Right lobe of liver (tissue), 6 donors: ENCODE measurements around the gene FADD. TPM values are rescaled to one million over a fixed set of nuclear protein-coding genes. Genes with fewer than 3 reads are reported as not detected.

Experiments
- ATAC-seq, 4 donors: fragments of 200-7000 bp; cut with Tn5 transposase; one replicate each; pipeline ENCODE4 v1.9.1; 2020; ENCODE audit warnings: mild to moderate bottlenecking in 4 of 4, moderate library complexity in 4 of 4
- DNase-seq, 3 donors: peaks; one replicate each; pipeline ENCODE4 v3.0.0-alpha.2; 2020
- H3K27ac ChIP-seq, 3 donors: fragments of 200-600 bp; one replicate each; pipeline ENCODE4 v1.8.0; 2022
- H3K27me3 ChIP-seq, 2 donors: fragments of 200-600 bp; one replicate each; pipeline ENCODE4 v1.8.0; 2022
- H3K36me3 ChIP-seq, 4 donors: fragments of 200-600 bp; sonication (generic) in 1 of 4; one replicate each; pipeline versions ENCODE4 v1.5.1 to v1.8.0; 2017 to 2022; ENCODE audit warnings: control low read depth in 1 of 4
- H3K4me1 ChIP-seq, 4 donors: fragments of 200-600 bp; sonication (generic) in 1 of 4; one replicate each; pipeline versions ENCODE4 v1.5.1 to v1.8.0; 2017 to 2022; ENCODE audit warnings: control low read depth in 1 of 4
- H3K4me3 ChIP-seq, 3 donors: fragments of 200-600 bp; one replicate each; pipeline ENCODE4 v1.8.0; 2022
- H3K9me3 ChIP-seq, 4 donors: fragments of 200-600 bp; sonication (generic) in 1 of 4; one replicate each; pipeline versions ENCODE4 v1.5.1 to v1.8.0; 2017 to 2022; ENCODE audit warnings: control low read depth in 1 of 4
- POLR2A ChIP-seq: fragments of 450-650 bp; IDR thresholded peaks from one replicate; pipeline ENCODE4 v1.6.1; 2017; ENCODE audit warnings: antibody characterized with exemption, mild to moderate bottlenecking
- WGBS: methylation state at CpG from one replicate; pipeline ENCODE4 v1.1.6; 2018; ENCODE audit warnings: low coverage, low lambda C conversion rate; ENCODE audit not compliant: insufficient coverage; ENCODE audit errors: missing lambda C conversion rate; 5-methylcytosine and 5-hydroxymethylcytosine counted together
- intact Hi-C, 2 donors: fragments of 100-400 bp; cut with DNase I; formaldehyde crosslinking; loops; one replicate each; pipeline versions ENCODE4 v1.11.2 to v1.14.1; 2022
- long read RNA-seq: library from polyadenylated mRNA; unstranded; transcript quantifications from one replicate; pipeline ENCODE4 v2.0.0, GENCODE V29; 2019
- total RNA-seq, 6 experiments: library from RNA; depleted of rRNA in 2 of 6; stranded (reverse); fragments of >200 nt in 2 of 6; fragmentation: NEBNext Ultra II Directional in 3 of 6; extraction: Animal tissue kit (Norgen Biotek cat#: 25700) in 3 of 6; gene quantifications; one replicate each; pipeline versions ENCODE4 v1.1.0 to v1.2.4, GENCODE V29; 2016 to 2023
- TF ChIP-seq, protein P1 (sequence below), 4 donors: fragments of 200-600 bp in 3 of 4; fragments of 450-650 bp in 1 of 4; IDR thresholded peaks; one replicate each; pipeline versions ENCODE4 v1.5.1 to v1.8.0; 2016 to 2022; ENCODE audit warnings: antibody characterized with exemption in 4 of 4, mild to moderate bottlenecking in 2 of 4
- donor health status: DM: no; HTN: yes; CAD: no.
- donor health status: DM: no; HTN: no; CAD: no.
- donor health status: DM: no; HTN: no; CAD: no.
- donor health status: DM: no; HTN: yes; CAD: no.
- donor health status: DM: no; HTN: yes; CAD: no.

The FADD gene, protein sequence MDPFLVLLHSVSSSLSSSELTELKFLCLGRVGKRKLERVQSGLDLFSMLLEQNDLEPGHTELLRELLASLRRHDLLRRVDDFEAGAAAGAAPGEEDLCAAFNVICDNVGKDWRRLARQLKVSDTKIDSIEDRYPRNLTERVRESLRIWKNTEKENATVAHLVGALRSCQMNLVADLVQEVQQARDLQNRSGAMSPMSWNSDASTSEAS
- 10 to 100 TPM in 3 of 6 experiments, 1 to 10 TPM in 3; 8.8 to 17.5 (median 10.6) TPM for total RNA-seq
- long read RNA-seq, partial matches to known transcripts = 0 of 1 reads
- long read RNA-seq, other reads (novel, unspliced or antisense) = 0 of 1 reads

DNA sequence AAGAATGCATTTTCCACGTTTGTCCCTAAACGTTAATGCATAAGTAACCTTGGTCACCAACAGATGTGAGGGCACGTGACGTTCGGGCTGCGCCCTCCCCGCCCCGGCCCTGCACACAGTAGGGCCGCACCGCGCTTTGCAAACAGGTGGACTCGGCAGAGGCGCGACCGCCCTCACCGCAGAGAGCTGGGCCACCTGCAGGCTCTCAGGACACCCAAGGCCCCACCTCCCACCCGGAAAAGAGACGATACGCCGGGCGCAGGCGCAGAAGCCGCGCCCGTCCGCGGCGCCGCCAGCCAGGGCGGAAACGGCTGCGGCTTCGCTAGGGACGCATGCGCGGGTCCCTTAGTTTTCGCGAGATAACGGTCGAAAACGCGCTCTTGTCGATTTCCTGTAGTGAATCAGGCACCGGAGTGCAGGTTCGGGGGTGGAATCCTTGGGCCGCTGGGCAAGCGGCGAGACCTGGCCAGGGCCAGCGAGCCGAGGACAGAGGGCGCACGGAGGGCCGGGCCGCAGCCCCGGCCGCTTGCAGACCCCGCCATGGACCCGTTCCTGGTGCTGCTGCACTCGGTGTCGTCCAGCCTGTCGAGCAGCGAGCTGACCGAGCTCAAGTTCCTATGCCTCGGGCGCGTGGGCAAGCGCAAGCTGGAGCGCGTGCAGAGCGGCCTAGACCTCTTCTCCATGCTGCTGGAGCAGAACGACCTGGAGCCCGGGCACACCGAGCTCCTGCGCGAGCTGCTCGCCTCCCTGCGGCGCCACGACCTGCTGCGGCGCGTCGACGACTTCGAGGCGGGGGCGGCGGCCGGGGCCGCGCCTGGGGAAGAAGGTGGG is at the start of gene FADD:
Gene FADD, plus strand, starts transcription at position 377 of the 831 bp plus-strand sequence. Its CDS starts 164 bp downstream, at position 541.
- peak within 1 kb of the TSS; percentile 73 to 90 (median 80) for H3K27ac ChIP-seq
- no peaks in the 10 kb centered on the region for H3K27me3 ChIP-seq
- H3K4me3 ChIP-seq = peak within 1 kb of the TSS; percentile 96 to 100 (median 98)
- intact Hi-C loops = no loop called here
- H3K9me3 ChIP-seq = no peaks in the 10 kb centered on the region
- 0% methylated on average over 4 of the region's 91 CpGs for WGBS
- TF ChIP-seq POLR2A = peak; percentile 94
- TF ChIP-seq, protein P1, sequence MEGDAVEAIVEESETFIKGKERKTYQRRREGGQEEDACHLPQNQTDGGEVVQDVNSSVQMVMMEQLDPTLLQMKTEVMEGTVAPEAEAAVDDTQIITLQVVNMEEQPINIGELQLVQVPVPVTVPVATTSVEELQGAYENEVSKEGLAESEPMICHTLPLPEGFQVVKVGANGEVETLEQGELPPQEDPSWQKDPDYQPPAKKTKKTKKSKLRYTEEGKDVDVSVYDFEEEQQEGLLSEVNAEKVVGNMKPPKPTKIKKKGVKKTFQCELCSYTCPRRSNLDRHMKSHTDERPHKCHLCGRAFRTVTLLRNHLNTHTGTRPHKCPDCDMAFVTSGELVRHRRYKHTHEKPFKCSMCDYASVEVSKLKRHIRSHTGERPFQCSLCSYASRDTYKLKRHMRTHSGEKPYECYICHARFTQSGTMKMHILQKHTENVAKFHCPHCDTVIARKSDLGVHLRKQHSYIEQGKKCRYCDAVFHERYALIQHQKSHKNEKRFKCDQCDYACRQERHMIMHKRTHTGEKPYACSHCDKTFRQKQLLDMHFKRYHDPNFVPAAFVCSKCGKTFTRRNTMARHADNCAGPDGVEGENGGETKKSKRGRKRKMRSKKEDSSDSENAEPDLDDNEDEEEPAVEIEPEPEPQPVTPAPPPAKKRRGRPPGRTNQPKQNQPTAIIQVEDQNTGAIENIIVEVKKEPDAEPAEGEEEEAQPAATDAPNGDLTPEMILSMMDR (IDR thresholded peaks at IDR 0.05) = no peak
- ATAC-seq (peak; percentile 81 to 88 (median 87)), DNase-seq (peak; percentile 91 to 93 (median 91))
- H3K36me3 ChIP-seq = peaks cover 0 to 14% (median 9%) of the 10 kb centered on the region in 4 donors
- peaks cover 0 to 13% (median 4%) of the 10 kb centered on the region in 4 donors for H3K4me1 ChIP-seq

DNA sequence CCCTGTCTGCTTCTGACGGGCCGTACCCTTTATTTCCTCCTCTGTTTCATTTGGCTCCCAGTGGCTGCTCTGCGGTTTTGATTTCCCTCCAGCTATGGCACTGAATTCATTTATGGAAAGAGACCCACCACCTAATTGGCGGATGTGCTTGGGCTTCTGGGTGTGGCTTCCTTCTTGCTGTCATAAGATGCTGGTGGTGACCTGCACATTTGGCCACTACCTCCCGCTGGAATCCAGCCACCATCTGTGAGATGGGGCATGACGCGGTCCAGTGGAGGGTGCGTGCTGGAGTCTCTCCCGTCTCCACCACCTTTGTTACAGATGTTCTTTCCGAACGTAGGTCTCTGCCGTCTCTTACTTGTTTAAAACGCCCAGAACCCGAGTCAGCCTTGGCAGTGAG is 47.7 kb upstream of the FADD start:
- peaks cover 0 to 37% (median 0%) of the 10 kb centered on the region in 4 donors for H3K36me3 ChIP-seq
- no peaks in the 10 kb centered on the region for H3K27me3 ChIP-seq
- DNase-seq (no peak), ATAC-seq (no peak)
- peaks cover 0 to 14% (median 6%) of the 10 kb centered on the region in 4 donors for H3K4me1 ChIP-seq
- intact Hi-C loops = no loop called here
- 88% methylated on average over 6 of the region's 14 CpGs for WGBS
- H3K27ac ChIP-seq = no peak overlapping the region
- TF ChIP-seq POLR2A = no peak
- TF ChIP-seq, protein P1 (IDR thresholded peaks at IDR 0.05) = no peak
- H3K4me3 ChIP-seq = no peak overlapping the region
- H3K9me3 ChIP-seq = no peaks in the 10 kb centered on the region

DNA sequence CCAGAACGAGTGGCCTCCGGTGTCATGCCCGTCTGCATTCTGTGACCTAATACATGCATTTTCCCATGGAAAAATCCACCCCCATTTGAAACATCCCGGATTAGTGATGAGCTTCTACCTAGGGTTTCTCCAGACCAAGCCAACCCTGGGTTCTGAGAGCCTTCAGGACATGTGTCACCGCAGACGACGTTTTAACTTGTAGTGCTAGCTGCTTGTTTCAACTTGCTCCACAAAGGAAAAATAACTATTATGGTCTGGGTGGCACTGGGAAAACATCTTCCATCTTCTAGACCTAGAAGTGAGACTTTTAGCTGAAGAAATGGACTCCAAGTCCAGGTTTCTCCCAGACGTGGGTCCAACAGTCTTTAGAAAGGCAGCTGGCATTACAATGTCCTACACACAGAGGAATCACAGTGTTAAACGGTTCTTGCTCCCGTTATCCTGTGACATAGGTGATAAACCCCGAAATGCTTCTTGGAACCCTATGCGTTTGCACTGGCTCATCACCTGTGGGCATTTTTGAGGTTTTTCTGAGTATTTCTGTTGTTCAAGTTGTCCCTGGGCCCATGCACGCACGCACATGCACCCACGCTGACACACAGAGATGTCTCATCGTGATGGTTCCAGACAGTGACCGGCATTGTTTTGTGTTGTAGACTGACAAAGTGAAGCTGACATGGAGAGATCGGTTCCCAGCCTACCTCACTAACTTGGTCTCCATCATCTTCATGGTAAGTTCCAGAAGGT is 46.6 kb upstream of the FADD start:
- WGBS = 81% methylated on average over 14 of the region's 18 CpGs
- intact Hi-C loops = no loop called here
- no peak overlapping the region for H3K27ac ChIP-seq
- H3K4me3 ChIP-seq = no peak overlapping the region
- H3K36me3 ChIP-seq = peaks cover 0 to 43% (median 0%) of the 10 kb centered on the region in 4 donors
- H3K9me3 ChIP-seq = no peaks in the 10 kb centered on the region
- DNase-seq = no peak
- H3K4me1 ChIP-seq = peaks cover 0 to 14% (median 8%) of the 10 kb centered on the region in 4 donors
- H3K27me3 ChIP-seq = no peaks in the 10 kb centered on the region
- no peak for ATAC-seq
- no peak for TF ChIP-seq POLR2A
- TF ChIP-seq, protein P1 (IDR thresholded peaks at IDR 0.05) = no peak

DNA sequence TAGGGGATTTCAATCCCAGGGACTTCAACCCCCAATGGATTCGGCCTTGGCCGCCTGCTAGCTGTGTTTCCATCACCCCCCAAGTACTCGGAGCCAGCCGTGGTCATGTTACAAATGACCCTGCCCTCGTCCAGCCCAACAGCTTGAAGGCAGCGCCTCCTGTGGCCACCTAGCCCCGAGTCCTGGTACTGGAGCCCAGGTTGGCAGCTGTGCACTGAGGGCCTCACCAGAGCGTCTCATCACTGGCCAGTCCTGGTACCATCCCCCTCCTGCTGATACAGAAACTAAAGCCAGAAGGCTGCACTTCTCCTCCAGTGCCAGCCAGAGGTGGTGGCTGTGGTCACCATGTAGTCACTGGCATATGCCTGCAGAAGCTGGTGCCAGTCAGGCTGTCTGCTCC is 44.9 kb upstream of the FADD start:
- 65% methylated on average over 2 of the region's 8 CpGs for WGBS

More for the DNA sequence above, 44.9 kb upstream of the FADD start:
- Histone ChIP-seq H3K9me3 (no peaks in the 10 kb centered on the region), H3K4me3 (no peak overlapping the region), H3K36me3 (peaks cover 0 to 47% (median 0%) of the 10 kb centered on the region in 4 donors), H3K27me3 (no peaks in the 10 kb centered on the region), H3K27ac (no peak overlapping the region), H3K4me1 (peaks cover 0 to 14% (median 8%) of the 10 kb centered on the region in 4 donors)
- ATAC-seq (peak; percentile 15 to 36 (median 24)), DNase-seq (peak in 1 of 3 donors; percentile 30)
- intact Hi-C loops = no loop called here
- TF ChIP-seq POLR2A = no peak
- TF ChIP-seq, protein P1 (IDR thresholded peaks at IDR 0.05) = peak in 2 of 4 donors; percentile 17 to 25
